Measurements from ENCODE around the gene ERC2. TPM values are rescaled to one million over a fixed set of nuclear protein-coding genes. Genes with fewer than 3 reads are reported as not detected.

The ERC2 gene
- total RNA-seq, 1 donor from 2014 or later: 0.32 TPM

DNA sequence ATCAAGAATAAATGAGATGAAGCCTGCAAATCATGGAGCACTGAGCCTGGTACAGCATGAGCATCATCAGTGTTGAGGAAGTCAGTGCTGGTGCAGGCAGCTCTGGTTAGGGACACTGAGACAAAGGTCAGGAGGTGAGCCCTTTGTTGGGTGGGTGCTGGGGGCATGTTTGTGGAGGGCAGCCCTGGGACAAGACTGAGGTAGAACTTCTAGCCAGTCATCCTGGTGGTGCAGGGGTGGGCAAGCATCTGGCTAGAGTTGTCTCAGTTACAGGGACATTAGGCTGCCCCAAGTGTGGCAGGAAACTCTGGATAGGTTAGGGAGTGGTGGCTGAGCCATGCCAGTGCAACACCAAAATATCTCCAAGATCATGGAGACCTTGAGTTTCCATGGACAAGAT is 1008.4 kb downstream of the ERC2 start:
- no peak for DNase-seq (ENCODE audit: low read depth)

Small RNA genes lying within 50 kb of the gene (microRNA-seq; reads per million reads assigned to microRNA genes)
- not detected for gene MIR3938

Other genes with a start within 250 kb of the ERC2 start
- gene CCDC66, start 88.7 kb upstream of the ERC2 start, total RNA-seq: 8.5 and 12.6 TPM in 2 replicates
- gene TASOR, start 214.8 kb upstream of the ERC2 start, total RNA-seq: 74.6 and 78.4 TPM in 2 replicates

Data from myocyte (in vitro differentiated cells).